ENCODE results near the gene UBXN10. TPM values are rescaled to one million over a fixed set of nuclear protein-coding genes. Genes with fewer than 3 reads are reported as not detected.

Gene UBXN10
- total and polyA plus RNA-seq, 2 of the 13 experiments (the other 11 are each of a cell fraction or from before 2014, with no cell fraction given) = 0.04 to 0.05 TPM

- FAIRE-seq = no peak
- TF ChIP-seq NFIB (CRISPR knock-in tag; IDR thresholded peaks at IDR 0.05; ENCODE audit: borderline replicate concordance) (no peak), SAP130 (CRISPR knock-in tag; IDR thresholded peaks at IDR 0.05; ENCODE audit: low read depth) (no peak), ZNF326 (CRISPR knock-in tag; IDR thresholded peaks at IDR 0.05; ENCODE audit: borderline replicate concordance) (no peak), FUBP1 (CRISPR knock-in tag; IDR thresholded peaks at IDR 0.05; ENCODE audit: borderline replicate concordance) (no peak), SP2 (CRISPR knock-in tag; IDR thresholded peaks at IDR 0.05) (no peak)
- Histone ChIP-seq H3K4me3 (replicated peaks in 1 of 3; ENCODE audit: insufficient read depth in 1 of 3, low read depth in 2 of 3, low read length in 3 of 3) (no peak overlapping the region), H3K27me3 (ENCODE audit: control insufficient read depth in 1 of 2, insufficient read depth in 2 of 2, low read length in 2 of 2) (0 out of 5 replicates have a peak, but pooled peaks cover 0 to 2% of the 10 kb centered on the region in 2 experiments), H3K4me1 (ENCODE audit: insufficient read depth, low read length) (peaks cover 11% of the 10 kb centered on the region), H3K4me2 (ENCODE audit: low read depth, low read length) (no peak overlapping the region), H3K79me2 (ENCODE audit: insufficient read depth, low read length) (no peaks in the 10 kb centered on the region), H3K9me3 (ENCODE audit: low read length) (peaks cover 32% of the 10 kb centered on the region), H3K27ac (ENCODE audit: extremely low read length, insufficient read depth, low read length) (no peak overlapping the region), H3K36me3 (replicated peaks in 1 of 2; ENCODE audit: control insufficient read depth in 1 of 2, insufficient read depth in 2 of 2, low read length in 2 of 2) (no peaks in the 10 kb centered on the region), H3K9ac (ENCODE audit: insufficient read depth, low read depth, low read length) (no peak overlapping the region), H4K20me1 (ENCODE audit: insufficient read depth, low read length) (no peaks in the 10 kb centered on the region), H2AFZ (ENCODE audit: low read length) (no peak overlapping the region)
- DNase-seq (ENCODE audit: low spot score) = no peak
- POLR2A ChIA-PET = no interaction called here
- intact Hi-C loops (cut with micrococcal nuclease; ENCODE audit: unreplicated experiment) = no loop called here
- no TSS peak for BruUV-seq (replicated peaks)
- ATAC-seq = no peak
- 38% methylated on average over 7 of the region's 7 CpGs for WGBS (ENCODE audit: low lambda C conversion rate)
- in situ Hi-C loops (cut with HindIII; ENCODE audit: extremely low pct_ligation_motif_present, low pct_unique_long_range_greater_than_20kb) = no loop called here
- CTCF ChIA-PET (ENCODE audit: low intra/inter-chr PET ratio, low total read pairs) = no interaction called here
Observed at GRCh38 chr1:20158358-20159070, 27.4 kb upstream of the UBXN10 start.

- H2AFZ ChIP-seq (ENCODE audit: low read length) = no peak overlapping the region
- WGBS (ENCODE audit: low lambda C conversion rate) = 20% methylated on average over 1 of the region's 1 CpG
- no peak overlapping the region for H3K9ac ChIP-seq (ENCODE audit: insufficient read depth, low read depth, low read length)
- intact Hi-C loops (cut with micrococcal nuclease; ENCODE audit: unreplicated experiment) = no loop called here
- H3K4me2 ChIP-seq (ENCODE audit: low read depth, low read length) = no peak overlapping the region
- H3K9me3 ChIP-seq (ENCODE audit: low read length) = peaks cover 32% of the 10 kb centered on the region
- no peaks in the 10 kb centered on the region for H4K20me1 ChIP-seq (ENCODE audit: insufficient read depth, low read length)
- no peaks in the 10 kb centered on the region for H3K4me1 ChIP-seq (ENCODE audit: insufficient read depth, low read length)
- in situ Hi-C loops (cut with HindIII; ENCODE audit: extremely low pct_ligation_motif_present, low pct_unique_long_range_greater_than_20kb) = no loop called here
- ChIA-PET CTCF (ENCODE audit: low intra/inter-chr PET ratio, low total read pairs) (no interaction called here), POLR2A (no interaction called here)
- no peak overlapping the region for H3K27ac ChIP-seq (ENCODE audit: extremely low read length, insufficient read depth, low read length)
- no TSS peak for BruUV-seq (replicated peaks)
- H3K79me2 ChIP-seq (ENCODE audit: insufficient read depth, low read length) = no peaks in the 10 kb centered on the region
- FAIRE-seq = no peak
- no peak for ATAC-seq
- no peak for DNase-seq (ENCODE audit: low spot score)
- H3K27me3 ChIP-seq (ENCODE audit: control insufficient read depth in 1 of 2, insufficient read depth in 2 of 2, low read length in 2 of 2) = peaks cover 0 to 8% of the 10 kb centered on the region in 2 experiments; a peak in 1 of 5 replicates
- H3K36me3 ChIP-seq (replicated peaks in 1 of 2; ENCODE audit: control insufficient read depth in 1 of 2, insufficient read depth in 2 of 2, low read length in 2 of 2) = no peaks in the 10 kb centered on the region
- no peak overlapping the region for H3K4me3 ChIP-seq (replicated peaks in 1 of 3; ENCODE audit: insufficient read depth in 1 of 3, low read depth in 2 of 3, low read length in 3 of 3)
- TF ChIP-seq RFXAP (CRISPR knock-in tag; IDR thresholded peaks at IDR 0.05; ENCODE audit: borderline replicate concordance) = no peak
- TF ChIP-seq GMEB1 (CRISPR knock-in tag; IDR thresholded peaks at IDR 0.05; ENCODE audit: borderline replicate concordance) = no peak
- no peak for TF ChIP-seq IKZF4 (CRISPR knock-in tag; IDR thresholded peaks at IDR 0.05; ENCODE audit: borderline replicate concordance, low read depth, not compliant biosample characterization)
- no peak for TF ChIP-seq ZBTB49 (CRISPR knock-in tag; IDR thresholded peaks at IDR 0.05; ENCODE audit: borderline replicate concordance)
- no peak for TF ChIP-seq ZNF83 (CRISPR knock-in tag; IDR thresholded peaks at IDR 0.05; ENCODE audit: borderline replicate concordance)
Observed at GRCh38 chr1:20160034-20160433, 25.9 kb upstream of the UBXN10 start.
